Neural cell (in vitro differentiated cells): ENCODE measurements around the gene OR2L13. TPM values are rescaled to one million over a fixed set of nuclear protein-coding genes. Genes with fewer than 3 reads are reported as not detected.

Source experiments
- H2AFZ ChIP-seq: fragments of 200-600, 300-800 bp; sonication (generic), shearing (Covaris generic); 2 replicates; pipeline ENCODE4 v1.6.0; 2014; ENCODE audit warnings: low read depth, mild to moderate bottlenecking, antibody characterized with exemption, low read length, moderate library complexity
- H3F3A ChIP-seq: fragments of 200-600 bp; shearing (Covaris generic); 2 replicates; pipeline ENCODE4 v1.6.1; 2016; ENCODE audit warnings: mild to moderate bottlenecking, moderate library complexity, mixed read lengths, antibody characterized with exemption, low read length; ENCODE audit not compliant: insufficient read depth, poor library complexity, severe bottlenecking
- H3K27ac ChIP-seq: fragments of 200-600, 300-800 bp; sonication (generic), shearing (Covaris generic); 2 replicates; pipeline ENCODE4 v1.5.1; 2014; ENCODE audit warnings: mild to moderate bottlenecking, low read length, moderate library complexity
- H3K27me3 ChIP-seq: fragments of 300-800, 200-600 bp; sonication (generic), shearing (Covaris generic); 2 replicates; pipeline ENCODE4 v1.6.0; 2014; ENCODE audit warnings: mild to moderate bottlenecking, low read depth, low read length, moderate library complexity; ENCODE audit not compliant: insufficient read depth
- H3K36me3 ChIP-seq: fragments of 300-800, 200-600 bp; sonication (generic), shearing (Covaris generic); 2 replicates; pipeline ENCODE4 v1.5.1; 2014; ENCODE audit warnings: mild to moderate bottlenecking, antibody characterized with exemption, low read length, moderate library complexity; ENCODE audit not compliant: insufficient read depth
- H3K4me2 ChIP-seq: fragments of 300-800, 200-600 bp; sonication (generic), shearing (Covaris generic); 2 replicates; pipeline ENCODE4 v1.6.0; 2014; ENCODE audit warnings: mild to moderate bottlenecking, low read length
- H3K4me3 ChIP-seq: fragments of 300-800, 200-600 bp; sonication (generic), shearing (Covaris generic); 2 replicates; pipeline ENCODE4 v1.5.1; 2014; ENCODE audit warnings: mild to moderate bottlenecking, low read length, moderate library complexity
- H3K79me2 ChIP-seq: fragments of 200-600 bp; shearing (Covaris generic); replicated peaks from 2 replicates; pipeline ENCODE4 v1.6.0; 2014; ENCODE audit warnings: mild to moderate bottlenecking, low read length, moderate library complexity; ENCODE audit not compliant: insufficient read depth
- H3K9ac ChIP-seq: fragments of 300-800, 200-600 bp; sonication (generic), shearing (Covaris generic); 2 replicates; pipeline ENCODE4 v1.6.1; 2016; ENCODE audit warnings: mild to moderate bottlenecking, low read length, mixed read lengths
- H3K9me2 ChIP-seq: fragments of 200-600 bp; shearing (Covaris generic); 2 replicates; pipeline ENCODE4 v1.6.1; 2016; ENCODE audit warnings: mild to moderate bottlenecking, low read length, mixed read lengths; ENCODE audit not compliant: insufficient read depth
- H3K9me3 ChIP-seq: fragments of 200-600, 300-800 bp; sonication (generic), shearing (Covaris generic); 2 replicates; pipeline ENCODE4 v1.6.1; 2016; ENCODE audit warnings: mild to moderate bottlenecking, mixed run types, low read length, moderate library complexity, mixed read lengths
- H4K20me1 ChIP-seq: fragments of 200-600 bp; shearing (Covaris generic); 2 replicates; pipeline ENCODE4 v1.6.1; 2016; ENCODE audit warnings: mild to moderate bottlenecking, mixed run types; ENCODE audit not compliant: insufficient read depth
- EP300 ChIP-seq: fragments of 450-650 bp; conservative IDR thresholded peaks from 2 replicates; pipeline ENCODE4 v1.6.1; 2014; ENCODE audit warnings: antibody characterized with exemption, mild to moderate bottlenecking, moderate library complexity; ENCODE audit not compliant: poor library complexity, severe bottlenecking
- EZH2 ChIP-seq: fragments of 200-600, 300-800 bp; shearing (Covaris generic), sonication (generic); IDR thresholded peaks from 2 replicates; pipeline ENCODE4 v1.6.1; 2014; ENCODE audit warnings: antibody characterized with exemption, low read length, borderline replicate concordance, mild to moderate bottlenecking; ENCODE audit not compliant: insufficient read depth, poor library complexity, severe bottlenecking
- MXI1 ChIP-seq: fragments of 450-650 bp; conservative IDR thresholded peaks from 2 replicates; pipeline ENCODE4 v1.6.1; 2014; ENCODE audit warnings: antibody characterized with exemption, mild to moderate bottlenecking; ENCODE audit not compliant: poor library complexity, severe bottlenecking
- POLR2AphosphoS5 ChIP-seq: IDR thresholded peaks from 2 replicates; pipeline ENCODE4 v1.6.1; 2012
- RAD21 ChIP-seq: fragments of 450-650 bp; conservative IDR thresholded peaks from 2 replicates; pipeline ENCODE4 v1.6.1; 2014; ENCODE audit warnings: antibody characterized with exemption, mild to moderate bottlenecking, moderate library complexity
- REST ChIP-seq: IDR thresholded peaks from 2 replicates; pipeline ENCODE4 v1.6.1; 2012; ENCODE audit warnings: borderline replicate concordance
- SMC3 ChIP-seq: fragments of 450-650 bp; conservative IDR thresholded peaks from 2 replicates; pipeline ENCODE4 v1.6.1; 2014; ENCODE audit warnings: antibody characterized with exemption, mild to moderate bottlenecking, moderate library complexity; ENCODE audit not compliant: poor library complexity
- TAF1 ChIP-seq: IDR thresholded peaks from 2 replicates; pipeline ENCODE4 v1.6.1; 2012; ENCODE audit warnings: low read depth
- polyA minus RNA-seq: library from RNA; depleted of rRNA, polyadenylated mRNA; stranded (reverse); fragments of >200 nt; gene quantifications from 2 replicates; pipeline ENCODE4 v1.2.3, GENCODE V29; 2014
- polyA plus RNA-seq: library from polyadenylated mRNA; depleted of rRNA; stranded (reverse); fragments of >200 nt; gene quantifications from 2 replicates; pipeline ENCODE4 v1.2.3, GENCODE V29; 2014
- TF ChIP-seq, protein P1 (sequence below): fragments of 450-650 bp; IDR thresholded peaks from 2 replicates; pipeline ENCODE4 v1.5.1; 2014; ENCODE audit warnings: antibody characterized with exemption, mild to moderate bottlenecking, moderate library complexity; ENCODE audit not compliant: poor library complexity, severe bottlenecking

OR2L13 gene
- polyA plus RNA-seq (1.2 TPM in 1 of 2 replicates, not detected in the other), polyA minus RNA-seq (0.81 TPM in 1 of 2 replicates, not detected in the other)

- no peak within 1 kb of the TSS for H2AFZ ChIP-seq
Measured at GRCh38 chr1:248094884-248095283, at the start of gene OR2L13. TSS of gene OR2L13 (plus strand) at chr1:248095184. CDS start at chr1:248099376, 4,192 bp downstream.

DNA sequence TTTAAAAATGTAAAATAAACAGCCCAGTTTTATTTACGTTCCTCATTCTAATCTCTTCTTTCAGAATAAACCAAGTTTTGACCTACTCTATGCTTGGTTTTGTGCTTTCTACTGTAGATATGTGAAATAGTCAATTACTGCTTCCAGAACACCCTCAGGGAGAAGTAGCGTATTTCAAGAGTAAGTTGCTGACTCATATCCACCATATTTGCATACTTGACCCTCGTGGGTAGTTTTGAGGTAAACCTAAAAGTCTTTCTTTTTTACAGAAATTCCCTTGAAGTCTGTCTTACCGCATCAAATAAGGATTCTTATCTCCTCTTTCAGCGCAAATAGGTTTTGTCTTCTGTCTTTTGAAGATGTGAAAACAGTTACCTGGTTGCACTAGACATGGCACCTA is 49.8 kb upstream of the OR2L13 start:
- Histone ChIP-seq H2AFZ (no peak overlapping the region), H3K9ac (no peak overlapping the region), H3F3A (no peaks in the 10 kb centered on the region), H3K4me2 (no peak overlapping the region), H3K9me3 (peaks cover 4% of the 10 kb centered on the region), H3K4me3 (no peak overlapping the region), H3K79me2 (no peaks in the 10 kb centered on the region), H3K27me3 (no peaks in the 10 kb centered on the region), H3K36me3 (no peaks in the 10 kb centered on the region), H3K9me2 (no peaks in the 10 kb centered on the region), H3K27ac (no peak overlapping the region), H4K20me1 (no peaks in the 10 kb centered on the region)
- TF ChIP-seq POLR2AphosphoS5 (no peak), TAF1 (no peak), EP300 (no peak), EZH2 (no peak), SMC3 (no peak), RAD21 (no peak), MXI1 (no peak), REST (no peak)
- TF ChIP-seq, protein P1, sequence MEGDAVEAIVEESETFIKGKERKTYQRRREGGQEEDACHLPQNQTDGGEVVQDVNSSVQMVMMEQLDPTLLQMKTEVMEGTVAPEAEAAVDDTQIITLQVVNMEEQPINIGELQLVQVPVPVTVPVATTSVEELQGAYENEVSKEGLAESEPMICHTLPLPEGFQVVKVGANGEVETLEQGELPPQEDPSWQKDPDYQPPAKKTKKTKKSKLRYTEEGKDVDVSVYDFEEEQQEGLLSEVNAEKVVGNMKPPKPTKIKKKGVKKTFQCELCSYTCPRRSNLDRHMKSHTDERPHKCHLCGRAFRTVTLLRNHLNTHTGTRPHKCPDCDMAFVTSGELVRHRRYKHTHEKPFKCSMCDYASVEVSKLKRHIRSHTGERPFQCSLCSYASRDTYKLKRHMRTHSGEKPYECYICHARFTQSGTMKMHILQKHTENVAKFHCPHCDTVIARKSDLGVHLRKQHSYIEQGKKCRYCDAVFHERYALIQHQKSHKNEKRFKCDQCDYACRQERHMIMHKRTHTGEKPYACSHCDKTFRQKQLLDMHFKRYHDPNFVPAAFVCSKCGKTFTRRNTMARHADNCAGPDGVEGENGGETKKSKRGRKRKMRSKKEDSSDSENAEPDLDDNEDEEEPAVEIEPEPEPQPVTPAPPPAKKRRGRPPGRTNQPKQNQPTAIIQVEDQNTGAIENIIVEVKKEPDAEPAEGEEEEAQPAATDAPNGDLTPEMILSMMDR: no peak

More at GRCh38 chr1:248094884-248095283, at the start of gene OR2L13:
- no peak for TF ChIP-seq MXI1
- TF ChIP-seq POLR2AphosphoS5: no peak
- TF ChIP-seq EP300: no peak
- no peak for TF ChIP-seq TAF1
- no peak for TF ChIP-seq EZH2
- TF ChIP-seq SMC3: no peak
- TF ChIP-seq, protein P1: no peak
- TF ChIP-seq RAD21: no peak
- Histone ChIP-seq H3K79me2 (no peaks in the 10 kb centered on the region), H4K20me1 (no peaks in the 10 kb centered on the region), H3K4me2 (no peak within 1 kb of the TSS), H3K9ac (no peak within 1 kb of the TSS), H3K36me3 (no peaks in the 10 kb centered on the region), H3K9me2 (no peaks in the 10 kb centered on the region), H3K27me3 (no peaks in the 10 kb centered on the region), H3F3A (no peaks in the 10 kb centered on the region), H3K27ac (no peak within 1 kb of the TSS), H3K4me3 (no peak within 1 kb of the TSS), H3K9me3 (no peaks in the 10 kb centered on the region)
